Left cardiac atrium (tissue), 4 donors: ENCODE data around the gene GRB10. TPM values are rescaled to one million over a fixed set of nuclear protein-coding genes. Genes with fewer than 3 reads are reported as not detected.
A peak's percentile ranks its signal among the peaks of the same experiment; 100 is the strongest.

ENCODE experiments used
- ATAC-seq, 2 donors: fragments of 200-7000 bp; cut with Tn5 transposase; one replicate each; pipeline ENCODE4 v1.9.1; 2020; ENCODE audit warnings: mild to moderate bottlenecking in 2 of 2, moderate library complexity in 2 of 2
- DNase-seq: peaks from one replicate; pipeline ENCODE4 v3.0.0-alpha.2; 2020
- intact Hi-C, 2 donors: fragments of 100-400 bp; cut with DNase I; formaldehyde crosslinking; loops; one replicate each; pipeline versions ENCODE4 v1.14.1 to v1.15.1; 2022 to 2023
- total RNA-seq, 2 donors: library from RNA; stranded (reverse); fragmentation: NEBNext Ultra II Directional; extraction: Animal tissue kit (Norgen Biotek cat#: 25700); gene quantifications; one replicate each; pipeline ENCODE4 v1.2.1, GENCODE V29; 2021
- donor health status: DM: no; HTN: yes; CAD: no.
- donor health status: DM: no; HTN: yes; CAD: no; lungs with severe emphysema.
- donor health status: DM: yes; HTN: yes; CAD: no.
- donor health status: Dilated cardiomyopathy.

GRB10 gene
- total RNA-seq, 2 donors from 2014 or later = 39.9 to 45.6 TPM

- ATAC-seq (peak; percentile 84 to 90), DNase-seq (no peak)
- intact Hi-C loops = no loop called here
Observed at GRCh38 chr7:50641442-50642405, 141.0 kb downstream of the GRB10 start.

DNA sequence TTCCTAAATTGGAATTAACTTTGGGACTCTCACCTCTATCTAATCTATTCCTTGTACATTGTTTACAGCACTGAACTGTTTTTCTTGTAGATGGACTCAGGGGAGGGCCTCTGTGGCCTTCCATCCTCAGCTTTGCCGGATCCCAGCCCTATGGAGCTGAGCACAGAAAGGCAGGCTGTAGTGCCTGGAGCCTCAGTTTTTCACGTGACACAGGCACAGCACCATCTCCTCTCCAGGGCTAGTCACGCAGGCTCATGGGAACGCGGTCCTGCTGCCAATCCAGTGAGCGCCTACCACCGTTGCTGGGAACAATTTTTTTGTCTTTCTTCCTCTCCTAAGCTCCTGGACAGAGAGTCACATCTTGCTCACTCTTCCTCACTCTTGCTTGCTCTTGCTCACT, 141.9 kb downstream of the GRB10 start:
- DNase-seq = no peak
- intact Hi-C loops = no loop called here
- ATAC-seq = no peak

- DNase-seq (no peak), ATAC-seq (no peak)
- intact Hi-C loops = no loop called here
Observed at GRCh38 chr7:50640256-50640655, 142.4 kb downstream of the GRB10 start.

DNA sequence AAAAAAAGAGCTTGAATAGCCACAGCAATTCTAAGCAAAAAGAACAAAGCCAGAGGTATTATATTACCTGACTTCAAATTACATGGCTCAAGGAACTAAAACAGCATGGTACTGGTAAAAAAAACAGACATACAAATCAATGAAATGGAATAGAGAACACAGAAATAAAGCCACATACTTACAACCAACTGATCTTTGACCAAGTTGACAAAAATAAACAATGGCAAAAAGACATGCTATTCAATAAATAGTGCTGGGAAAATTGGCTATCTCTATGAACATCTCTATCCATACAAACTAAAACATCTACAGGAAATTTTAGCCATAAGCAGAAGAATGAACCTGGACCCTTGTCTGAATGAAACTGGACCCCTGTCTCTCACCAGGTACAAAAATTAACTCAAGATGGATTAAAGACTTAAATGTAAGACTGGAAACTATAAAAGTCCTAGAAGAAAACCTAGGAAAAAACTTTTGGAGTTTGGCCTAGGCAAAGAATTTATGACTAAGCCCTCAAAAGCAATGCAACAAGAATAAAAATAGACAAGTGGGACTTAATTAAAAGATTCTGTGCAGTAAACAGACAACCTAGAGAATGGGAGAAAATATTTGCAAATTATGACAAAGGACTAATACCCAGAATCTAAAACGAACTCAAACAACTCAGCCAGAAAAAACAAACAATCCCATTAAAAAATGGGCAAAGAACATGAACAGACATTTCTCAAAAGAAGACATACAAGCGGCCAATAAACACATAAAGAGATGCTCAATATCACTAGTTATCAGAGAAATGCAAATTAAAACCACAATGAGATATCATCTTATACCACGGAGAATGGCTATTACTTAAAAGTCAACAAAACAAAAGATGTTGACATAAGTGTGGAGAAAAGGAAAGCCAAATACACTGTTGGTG, 144.7 kb downstream of the GRB10 start:
- no peak for ATAC-seq

GRCh38 chr7:50634378-50634777, 148.3 kb downstream of the GRB10 start:
- intact Hi-C loops = loop anchor here in 1 of 2 donors (5.0 kb wide), 1 partner anchor 33 kb away; no protein-coding TSS in a partner anchor
- DNase-seq (no peak), ATAC-seq (no peak)

More for the DNA sequence above, 144.7 kb downstream of the GRB10 start:
- intact Hi-C loops = no loop called here
- no peak for DNase-seq

DNA sequence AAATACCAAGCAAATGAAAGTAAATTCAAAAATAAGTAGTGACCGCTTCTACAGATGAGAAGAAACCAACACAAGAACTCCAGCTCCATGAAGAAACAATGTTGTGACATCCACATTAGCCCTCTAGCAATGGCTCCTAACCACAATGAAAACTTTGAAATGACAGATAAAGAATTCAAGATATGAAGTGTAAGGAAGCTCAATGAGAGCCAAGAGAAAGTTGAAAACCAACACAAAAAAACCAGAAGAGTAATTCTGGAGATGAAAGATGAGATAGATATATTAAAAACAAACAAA, 149.3 kb downstream of the GRB10 start:
- DNase-seq (no peak), ATAC-seq (no peak)
- intact Hi-C loops = loop anchor here in 1 of 2 donors (5.0 kb wide), 1 partner anchor 34 kb away; no protein-coding TSS in a partner anchor

DNA sequence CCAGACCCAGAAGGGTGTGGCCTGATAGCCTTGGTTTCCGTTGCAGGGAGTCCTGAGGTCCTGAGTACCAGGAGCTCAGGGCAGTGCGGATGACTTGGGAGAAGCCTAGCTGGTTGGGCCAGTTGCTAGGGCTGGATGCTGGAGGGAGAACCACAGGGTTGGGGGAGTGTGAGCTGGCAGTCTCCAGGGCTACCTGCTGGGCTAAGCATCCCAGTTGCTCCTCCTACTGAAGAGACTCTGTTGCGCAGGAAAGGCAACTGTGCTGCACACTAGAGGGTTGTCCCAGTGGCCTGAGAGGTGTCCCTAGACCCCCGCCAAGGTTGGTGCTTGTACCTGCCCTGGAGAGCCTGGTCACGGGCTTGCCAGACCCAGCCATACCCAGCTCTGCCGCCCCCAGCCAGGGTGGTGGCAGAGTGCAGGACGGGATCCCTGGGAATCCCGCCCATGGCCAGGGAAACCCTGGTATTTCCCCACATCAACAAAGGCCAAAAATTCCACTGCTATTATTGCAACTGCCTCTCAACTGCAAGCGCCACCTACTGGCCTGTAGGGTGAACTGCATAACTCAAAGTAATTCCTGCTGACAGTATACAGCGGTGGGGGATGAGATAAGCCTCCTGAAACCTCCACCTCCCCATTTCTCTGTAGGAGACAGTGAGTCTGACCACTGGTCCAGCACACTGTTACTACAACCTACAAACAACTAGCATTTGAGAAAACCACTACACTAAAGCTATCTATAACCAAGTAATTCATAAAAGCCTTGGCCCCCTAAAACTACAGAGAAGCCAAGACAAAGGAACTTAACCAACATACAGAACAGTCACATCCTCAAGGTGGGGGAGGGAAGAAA, 149.9 kb downstream of the GRB10 start:
- ATAC-seq (peak; percentile 17 to 49), DNase-seq (no peak)
- intact Hi-C loops = loop anchor here in 1 of 2 donors (5.0 kb wide), 1 partner anchor 35 kb away; no protein-coding TSS in a partner anchor

DNA sequence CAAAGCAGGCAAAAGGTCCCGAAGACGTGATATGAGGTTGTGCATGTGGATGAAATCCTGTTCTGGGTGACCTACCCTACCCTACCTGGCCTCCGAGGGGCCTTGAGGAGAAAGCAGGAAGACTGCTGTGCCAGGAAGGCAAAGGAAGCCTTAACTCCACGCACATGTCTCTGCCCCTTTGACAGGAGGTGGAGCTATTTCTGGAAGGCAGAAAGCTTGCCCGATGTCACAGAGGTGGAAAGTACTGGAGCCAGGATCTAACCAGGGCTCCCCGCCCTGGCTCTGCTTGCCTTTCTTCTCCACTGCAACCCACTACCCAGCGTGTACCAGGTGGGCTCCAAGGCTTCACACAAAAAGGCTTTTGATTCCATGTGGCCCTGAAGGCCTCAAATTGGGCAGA, 151.1 kb downstream of the GRB10 start:
- DNase-seq = no peak
- intact Hi-C loops = loop anchor here in 1 of 2 donors (5.0 kb wide), 1 partner anchor 36 kb away; no protein-coding TSS in a partner anchor
- peak in 1 of 2 donors; percentile 27 for ATAC-seq

- DNase-seq (no peak), ATAC-seq (no peak)
- intact Hi-C loops = loop anchor here in 1 of 2 donors (5.0 kb wide), 1 partner anchor 36 kb away; no protein-coding TSS in a partner anchor
Observed at GRCh38 chr7:50631100-50631499, 151.6 kb downstream of the GRB10 start.

- DNase-seq (no peak), ATAC-seq (peak in 1 of 2 donors; percentile 17)
- intact Hi-C loops = no loop called here
Observed at GRCh38 chr7:50629238-50629901, 153.3 kb downstream of the GRB10 start.

DNA sequence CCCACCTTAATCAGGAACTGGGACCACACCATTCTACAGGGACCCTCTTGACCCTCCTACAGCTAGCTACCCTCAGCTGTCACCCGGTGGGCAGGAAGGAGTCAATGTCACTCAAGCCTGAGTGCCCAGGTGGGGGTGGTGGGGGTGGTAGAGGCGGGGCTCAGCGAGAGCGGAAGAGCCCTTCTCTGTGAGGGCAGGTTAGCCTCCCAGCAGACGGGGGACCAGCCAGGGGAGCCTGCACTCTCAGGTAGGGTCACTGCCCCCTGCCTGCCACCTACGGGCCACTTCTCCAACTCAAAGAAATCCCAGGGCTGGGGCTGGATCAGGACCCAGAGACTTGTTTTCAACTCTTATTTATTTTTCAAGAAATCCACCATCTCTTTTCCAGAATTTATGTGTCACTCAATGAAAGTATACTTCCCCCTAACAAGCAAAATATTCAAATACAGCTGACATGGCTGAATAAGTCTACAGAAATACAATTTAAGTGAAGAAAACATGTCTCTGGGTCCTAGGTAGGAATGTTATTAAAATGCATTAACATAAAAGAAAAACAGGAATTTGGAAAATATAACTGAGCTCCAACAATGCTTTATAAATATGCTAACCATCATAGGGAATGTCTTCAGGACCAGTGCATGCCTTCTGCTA, 154.1 kb downstream of the GRB10 start:
- intact Hi-C loops = no loop called here
- ATAC-seq (no peak), DNase-seq (no peak)

DNA sequence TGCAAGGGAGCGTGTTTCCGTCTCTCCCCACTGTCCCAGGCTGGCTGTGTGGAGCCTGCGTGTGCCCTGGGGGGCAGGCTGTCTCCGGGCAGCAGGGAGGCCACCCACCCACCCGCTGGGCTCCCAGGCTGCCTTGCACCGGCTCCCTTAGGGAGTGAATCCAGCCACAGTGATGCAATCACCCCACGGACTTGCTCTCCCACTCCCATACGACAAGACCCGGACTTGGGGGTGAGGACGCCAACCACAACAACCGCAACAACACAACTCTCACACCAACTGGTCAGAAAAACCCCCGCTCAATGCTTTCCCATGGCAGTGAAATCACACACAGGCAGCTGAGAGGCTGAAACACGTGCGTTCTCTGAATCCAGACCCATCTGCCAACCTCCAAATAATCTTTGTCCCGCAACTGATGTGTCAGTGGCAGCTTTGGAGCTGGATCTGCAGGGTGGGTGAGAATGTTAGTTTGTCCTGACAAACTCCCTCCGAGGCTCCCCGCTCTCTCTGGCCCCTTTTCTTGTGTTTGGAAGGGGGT, 154.8 kb downstream of the GRB10 start:
- ATAC-seq = no peak

GRCh38 chr7:50626286-50626685, 156.4 kb downstream of the GRB10 start:
- no peak for ATAC-seq
- no peak for DNase-seq
- intact Hi-C loops = no loop called here

More for the DNA sequence above, 154.8 kb downstream of the GRB10 start:
- no peak for DNase-seq
- intact Hi-C loops = no loop called here

GRCh38 chr7:50625360-50625759, 157.3 kb downstream of the GRB10 start:
- DNase-seq = peak; percentile 56
- intact Hi-C loops = no loop called here
- ATAC-seq = peak; percentile 27 to 74

GRCh38 chr7:50622821-50623220, 159.9 kb downstream of the GRB10 start:
- ATAC-seq (no peak), DNase-seq (no peak)
- intact Hi-C loops = no loop called here

GRCh38 chr7:50621973-50622490, 160.7 kb downstream of the GRB10 start:
- intact Hi-C loops = no loop called here
- DNase-seq (peak; percentile 63), ATAC-seq (peak; percentile 75 to 90)

DNA sequence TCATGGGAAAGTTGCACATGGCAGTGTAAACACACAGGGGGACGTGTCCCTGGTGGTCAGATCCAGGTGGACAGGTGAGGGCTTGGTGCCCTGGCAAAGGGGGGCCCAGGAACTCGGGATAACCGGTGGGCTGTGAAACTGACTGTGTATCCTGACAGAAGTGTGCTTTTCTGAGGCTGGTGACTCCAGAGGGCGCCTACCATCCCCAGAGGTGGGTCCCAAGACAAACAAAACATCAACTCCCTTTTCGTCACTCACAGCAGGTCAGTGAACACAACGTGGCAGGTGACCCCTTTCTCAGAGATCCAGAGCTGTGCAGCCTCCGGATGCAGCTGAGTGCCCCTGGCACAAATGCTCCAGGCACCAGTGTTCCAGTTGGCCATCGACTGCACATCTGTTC, 161.5 kb downstream of the GRB10 start:
- ATAC-seq (no peak), DNase-seq (no peak)
- intact Hi-C loops = no loop called here
